NCI-H524 (cell line): ENCODE measurements around the gene ANO9.

Experiments used
- DNase-seq, 2 experiments: peaks; one replicate each; lab custom pipeline; 2025; lab: John Stamatoyannopoulos, UW

ANO9 gene

DNA sequence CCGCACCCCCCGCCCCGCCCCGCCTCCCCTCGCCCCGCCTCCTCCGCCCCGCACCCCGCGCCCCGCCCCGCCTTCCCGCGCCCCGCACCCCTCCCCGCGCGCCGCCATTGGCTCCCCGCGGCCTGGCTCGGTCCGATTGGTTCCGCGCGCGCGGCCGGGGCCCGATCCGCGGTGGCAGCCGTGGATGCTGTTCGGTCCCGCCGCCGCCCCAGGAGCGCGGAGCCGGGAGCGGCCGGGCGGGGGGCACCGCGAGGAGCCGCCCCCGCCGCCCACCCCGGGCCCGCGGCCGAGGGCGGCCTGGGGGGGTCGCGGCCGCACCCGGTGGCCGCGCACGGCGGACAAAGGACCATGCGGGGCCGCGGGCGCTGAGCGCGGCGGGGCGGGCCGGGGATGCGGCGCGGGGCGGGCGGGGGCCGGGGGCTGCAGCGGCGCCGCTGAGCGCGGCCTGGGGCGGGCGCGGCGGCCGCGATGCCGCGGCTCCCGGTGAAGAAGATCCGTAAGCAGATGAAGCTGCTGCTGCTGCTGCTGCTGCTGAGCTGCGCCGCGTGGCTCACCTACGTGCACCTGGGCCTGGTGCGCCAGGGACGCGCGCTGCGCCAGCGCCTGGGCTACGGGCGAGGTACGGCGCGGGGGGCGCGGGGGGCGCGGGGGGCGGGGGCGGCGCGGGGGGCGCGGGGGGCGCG, 72.3 kb downstream of the ANO9 start, which contains the start of gene B4GALNT4:
Gene B4GALNT4 (plus strand): TSS at position 164 of the 683 bp plus-strand sequence. CDS start 305 bp downstream, at position 469.
- DNase-seq = no peak

DNA sequence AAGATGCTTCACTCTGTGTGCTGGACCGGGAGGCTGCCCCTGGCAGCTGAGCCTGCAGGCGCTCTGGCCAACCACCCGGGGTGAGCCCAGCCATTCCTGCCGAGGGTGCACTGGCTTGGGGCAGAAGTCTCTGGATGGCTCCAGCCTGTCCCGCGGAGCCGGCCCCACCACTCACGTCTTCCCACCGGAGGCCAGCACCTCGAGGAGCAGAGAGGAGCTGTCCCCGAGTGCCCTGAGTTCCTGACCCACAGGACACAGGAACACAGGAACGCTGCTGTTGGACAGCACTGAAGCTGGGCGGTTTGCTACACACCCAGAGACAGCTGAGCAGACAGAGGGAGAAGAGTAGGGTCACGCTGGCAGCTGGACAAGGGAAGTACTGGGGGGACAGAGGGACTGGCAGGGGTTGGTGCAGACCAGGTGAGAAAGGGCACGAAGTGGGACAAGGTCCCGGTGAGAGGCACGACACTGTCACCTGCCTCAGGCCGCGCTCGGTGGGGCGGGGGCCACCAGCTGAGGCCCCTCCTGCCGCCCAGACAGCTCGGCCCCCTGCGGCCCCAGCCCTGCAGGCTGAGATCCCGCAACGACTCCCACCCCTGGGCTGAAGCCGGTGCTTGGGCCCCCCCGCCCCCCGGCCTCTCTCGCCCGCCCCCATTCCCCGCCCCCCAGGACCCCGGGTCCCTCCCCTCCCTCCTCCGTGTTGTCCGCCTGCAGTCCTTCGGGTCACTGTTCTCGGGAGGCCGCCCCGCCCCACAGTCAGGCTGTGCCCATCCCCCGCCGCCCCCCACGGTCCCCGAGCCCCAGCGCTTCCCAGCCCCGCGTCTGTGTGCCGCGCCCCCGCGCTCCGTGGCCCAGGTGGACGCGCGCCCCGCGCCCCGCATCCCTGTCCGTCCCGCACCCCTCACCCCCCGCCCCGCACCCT, 73.1 kb downstream of the ANO9 start:
- no peak for DNase-seq

DNA sequence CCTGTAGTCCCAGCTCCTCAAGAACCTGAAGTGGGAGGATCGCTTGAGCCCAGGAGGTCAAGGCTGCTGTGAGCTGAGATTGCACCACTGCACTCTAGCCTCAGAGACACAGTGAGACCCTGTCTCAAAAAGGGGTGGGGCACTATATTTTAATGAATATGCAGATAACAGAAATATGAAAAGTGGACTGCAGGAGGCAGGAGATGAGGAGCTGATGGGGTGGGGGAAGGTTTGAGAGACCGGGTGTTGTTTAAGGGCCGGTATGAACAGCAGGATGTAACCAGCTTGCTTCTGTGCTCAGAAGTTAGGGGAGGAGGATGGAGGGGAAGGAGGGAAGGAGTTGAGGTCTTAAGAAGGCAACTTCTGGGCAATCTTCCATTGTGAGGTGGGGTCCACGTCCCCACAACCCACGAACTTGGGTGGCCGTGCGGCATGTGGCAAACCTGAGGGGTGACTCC, 73.8 kb downstream of the ANO9 start:
- no peak for DNase-seq
